ACC112 (cell line): ENCODE measurements around the gene IQSEC1.

Experiments used
- H2AFZ ChIP-seq: fragments of 200-600 bp; sonication (generic); one replicate; pipeline ENCODE4 v1.6.0; 2017; ENCODE audit warnings: antibody characterized with exemption, low read length; ENCODE audit not compliant: unreplicated experiment
- H3K27ac ChIP-seq: fragments of 200-600 bp; sonication (generic); 2 replicates; pipeline ENCODE4 v1.5.1; 2014; ENCODE audit warnings: low read depth, mild to moderate bottlenecking, antibody characterized with exemption, low read length, moderate library complexity
- H3K27me3 ChIP-seq: fragments of 200-600 bp; sonication (generic); 2 replicates; pipeline ENCODE4 v1.6.1; 2014; ENCODE audit warnings: mild to moderate bottlenecking, antibody characterized with exemption, low read length, moderate library complexity, mixed read lengths; ENCODE audit not compliant: insufficient read depth
- H3K36me3 ChIP-seq: fragments of 200-600 bp; sonication (generic); 2 replicates; pipeline ENCODE4 v1.6.1; 2016; ENCODE audit warnings: mild to moderate bottlenecking, antibody characterized with exemption, low read length, moderate library complexity, mixed read lengths; ENCODE audit not compliant: insufficient read depth
- H3K4me1 ChIP-seq: fragments of 200-600 bp; sonication (generic); one replicate; pipeline ENCODE4 v1.6.1; 2016; ENCODE audit warnings: low read length, mixed read lengths; ENCODE audit not compliant: insufficient read depth, unreplicated experiment, control insufficient read depth
- H3K4me3 ChIP-seq: fragments of 200-600 bp; sonication (generic); 2 replicates; pipeline ENCODE4 v1.5.1; 2014; ENCODE audit warnings: mild to moderate bottlenecking, low read depth, low read length
- H3K79me2 ChIP-seq: fragments of 200-600 bp; sonication (generic); one replicate; pipeline ENCODE4 v1.6.0; 2016; ENCODE audit warnings: low read length; ENCODE audit not compliant: control insufficient read depth, unreplicated experiment, insufficient read depth

The IQSEC1 gene

DNA sequence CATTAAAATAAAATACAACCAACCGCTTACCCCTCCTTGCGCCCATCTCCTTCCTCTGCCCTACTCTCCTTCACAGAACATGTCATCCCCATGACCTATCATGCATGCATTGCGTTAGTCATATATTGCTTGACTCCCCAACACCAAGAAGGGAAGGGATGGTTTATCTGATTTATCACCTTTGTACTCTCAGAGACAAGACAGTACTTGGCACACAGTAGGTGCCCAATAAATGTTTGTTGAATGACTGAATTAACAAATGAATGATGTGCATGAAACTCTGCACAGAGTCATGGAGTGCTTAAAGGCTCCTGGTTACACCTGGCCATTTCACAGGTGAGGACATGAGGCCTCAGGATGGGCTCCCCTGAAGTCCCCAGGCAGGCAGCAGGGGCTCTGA, 59.7 kb downstream of the IQSEC1 start:
- H3K36me3 ChIP-seq: no peaks in the 10 kb centered on the region
- H2AFZ ChIP-seq: no peak overlapping the region
- H3K27ac ChIP-seq: no peak overlapping the region
- no peaks in the 10 kb centered on the region for H3K79me2 ChIP-seq
- no peaks in the 10 kb centered on the region for H3K27me3 ChIP-seq
- H3K4me1 ChIP-seq: peaks cover 20% of the 10 kb centered on the region
- no peak overlapping the region for H3K4me3 ChIP-seq

DNA sequence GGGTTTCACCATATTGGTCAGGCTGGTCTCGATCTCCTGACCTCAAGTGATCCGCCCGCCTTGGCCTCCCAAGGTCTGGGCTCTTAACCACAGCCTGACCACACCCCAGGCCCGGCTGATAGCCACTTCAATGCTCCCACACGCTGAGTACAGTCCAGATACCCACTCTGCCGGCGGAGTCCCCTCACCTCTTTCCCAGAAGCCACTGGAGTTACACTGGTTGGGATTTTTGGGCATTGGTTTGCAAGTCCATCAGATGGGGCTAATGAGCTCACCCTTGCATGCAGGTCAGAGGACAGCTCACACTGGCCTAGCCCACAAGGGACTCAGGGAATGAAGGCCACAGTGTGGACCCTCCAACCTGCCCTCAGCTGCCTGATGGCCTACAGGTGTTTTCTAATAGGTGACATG, 60.1 kb downstream of the IQSEC1 start:
- Histone ChIP-seq H3K36me3 (no peaks in the 10 kb centered on the region), H3K4me3 (no peak overlapping the region), H2AFZ (no peak overlapping the region), H3K4me1 (peaks cover 16% of the 10 kb centered on the region), H3K27me3 (no peaks in the 10 kb centered on the region), H3K79me2 (no peaks in the 10 kb centered on the region), H3K27ac (no peak overlapping the region)

DNA sequence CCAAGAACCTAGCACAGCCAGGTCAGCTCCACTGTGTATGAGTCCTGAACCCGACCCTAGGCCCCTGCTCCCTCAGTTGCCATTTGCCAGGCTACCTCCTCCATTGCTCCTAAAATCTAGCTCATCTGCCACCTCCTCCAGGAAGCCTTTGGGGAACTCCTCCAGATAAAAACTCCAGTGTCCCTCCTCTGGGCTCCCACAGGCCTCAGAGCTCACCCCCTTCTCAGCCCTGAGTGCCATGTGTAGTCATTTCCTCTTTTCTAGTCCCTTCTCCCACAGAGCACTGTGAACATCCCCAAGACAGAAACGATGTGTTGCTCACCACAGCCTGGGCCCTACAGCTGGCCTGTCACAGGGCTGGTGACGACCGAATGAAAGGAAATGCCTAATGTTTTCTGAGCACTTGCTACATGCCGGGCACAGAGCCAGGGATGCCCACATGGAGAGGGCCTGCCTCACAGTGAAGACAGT, 61.0 kb downstream of the IQSEC1 start:
- no peak overlapping the region for H3K27ac ChIP-seq
- no peaks in the 10 kb centered on the region for H3K36me3 ChIP-seq
- H3K4me1 ChIP-seq: peaks cover 7% of the 10 kb centered on the region
- no peak overlapping the region for H3K4me3 ChIP-seq
- no peaks in the 10 kb centered on the region for H3K79me2 ChIP-seq
- H3K27me3 ChIP-seq: no peaks in the 10 kb centered on the region
- no peak overlapping the region for H2AFZ ChIP-seq

DNA sequence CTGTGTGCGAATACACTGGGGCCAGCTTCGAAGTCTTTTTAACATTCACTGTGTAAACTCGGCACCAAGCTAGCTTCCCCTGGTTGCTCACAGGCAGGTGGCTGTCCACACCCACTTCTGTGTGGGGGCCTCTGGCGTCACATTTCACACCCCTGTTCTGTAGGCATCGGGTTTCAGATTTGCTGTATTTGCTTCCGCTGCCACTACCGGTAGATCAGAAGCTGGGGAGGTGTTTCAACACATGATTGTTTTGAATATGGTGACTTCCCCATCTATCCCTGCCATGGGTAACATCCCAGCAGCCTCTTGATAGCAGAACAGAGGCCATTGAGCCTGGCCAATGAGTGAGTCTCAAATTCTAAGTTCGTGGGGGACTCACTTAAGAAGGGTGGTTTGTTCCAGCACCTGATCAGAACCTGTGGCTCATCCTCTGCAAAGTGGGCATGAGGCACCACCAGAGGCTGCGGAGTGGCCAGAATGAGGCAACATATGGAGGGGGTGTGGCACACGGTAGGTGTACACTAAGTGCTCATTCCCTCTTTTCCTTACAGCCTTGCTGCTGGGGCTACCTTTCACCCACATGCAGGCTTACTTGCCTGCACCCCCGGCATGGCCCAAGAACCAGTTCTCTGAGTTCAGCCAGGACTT, 61.5 kb downstream of the IQSEC1 start:
- Histone ChIP-seq H3K79me2 (no peaks in the 10 kb centered on the region), H3K4me3 (no peak overlapping the region), H3K4me1 (peaks cover 7% of the 10 kb centered on the region), H2AFZ (no peak overlapping the region), H3K36me3 (no peaks in the 10 kb centered on the region), H3K27ac (no peak overlapping the region), H3K27me3 (no peaks in the 10 kb centered on the region)

DNA sequence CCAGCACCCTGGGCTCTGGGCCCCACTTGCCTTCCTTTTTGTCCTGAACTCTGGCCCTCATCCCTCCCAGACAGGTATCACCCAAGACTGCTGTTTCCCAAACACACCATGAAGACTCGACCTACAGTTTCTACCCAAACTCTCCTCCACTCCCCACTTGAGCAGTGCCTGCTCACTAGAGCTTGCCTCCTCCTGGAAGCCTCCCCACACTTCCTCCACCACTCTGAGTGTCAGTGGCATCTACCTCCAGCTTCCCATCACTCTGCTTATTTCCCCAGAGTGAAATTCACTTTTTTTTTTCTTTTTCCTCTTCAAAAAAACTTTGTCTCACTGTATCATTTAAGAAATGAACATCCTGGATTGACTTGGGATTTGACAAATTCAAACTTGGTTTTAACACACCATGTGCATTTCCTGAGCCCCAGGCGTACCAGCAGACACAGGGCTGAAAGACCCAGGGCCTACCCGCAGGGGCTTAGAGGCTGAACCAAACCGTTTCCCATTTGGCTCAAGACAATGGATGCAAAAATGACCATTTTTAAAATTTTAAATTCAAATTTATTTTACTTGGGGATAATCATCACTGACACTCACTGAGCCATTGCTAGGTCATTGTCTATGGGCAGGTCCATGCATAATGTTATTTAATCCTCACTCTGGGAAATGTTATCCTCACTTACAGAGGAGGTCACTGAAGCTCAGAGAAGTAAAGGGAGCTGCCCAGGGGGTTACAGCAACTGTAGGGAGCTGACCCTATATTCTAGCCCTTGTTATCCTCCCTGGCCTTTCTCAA, 62.3 kb downstream of the IQSEC1 start:
- H3K27me3 ChIP-seq: no peaks in the 10 kb centered on the region
- H3K4me1 ChIP-seq: peaks cover 7% of the 10 kb centered on the region
- H3K4me3 ChIP-seq: no peak overlapping the region
- H3K79me2 ChIP-seq: no peaks in the 10 kb centered on the region
- no peak overlapping the region for H2AFZ ChIP-seq
- H3K27ac ChIP-seq: no peak overlapping the region
- H3K36me3 ChIP-seq: no peaks in the 10 kb centered on the region

DNA sequence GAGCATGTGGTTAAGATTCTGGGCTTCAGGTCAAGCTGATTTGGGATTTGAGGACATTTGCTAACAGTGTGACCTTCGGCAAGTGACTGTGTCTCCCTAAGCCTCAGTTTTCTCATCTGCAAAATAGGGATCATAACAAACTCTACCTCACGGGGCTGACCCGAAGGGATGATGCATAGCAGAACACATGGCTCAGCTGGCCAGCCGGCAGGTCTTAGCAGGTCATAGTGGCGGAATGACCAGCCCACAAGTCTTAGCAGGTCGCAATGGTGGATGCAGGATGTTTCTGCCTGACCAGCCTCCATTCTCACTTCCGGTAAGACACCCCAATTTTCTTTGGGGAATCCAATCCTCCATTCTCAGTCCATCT, 63.3 kb downstream of the IQSEC1 start:
- Histone ChIP-seq H3K79me2 (no peaks in the 10 kb centered on the region), H3K27me3 (no peaks in the 10 kb centered on the region), H2AFZ (no peak overlapping the region), H3K27ac (no peak overlapping the region), H3K4me1 (peaks cover 7% of the 10 kb centered on the region), H3K4me3 (no peak overlapping the region), H3K36me3 (no peaks in the 10 kb centered on the region)

DNA sequence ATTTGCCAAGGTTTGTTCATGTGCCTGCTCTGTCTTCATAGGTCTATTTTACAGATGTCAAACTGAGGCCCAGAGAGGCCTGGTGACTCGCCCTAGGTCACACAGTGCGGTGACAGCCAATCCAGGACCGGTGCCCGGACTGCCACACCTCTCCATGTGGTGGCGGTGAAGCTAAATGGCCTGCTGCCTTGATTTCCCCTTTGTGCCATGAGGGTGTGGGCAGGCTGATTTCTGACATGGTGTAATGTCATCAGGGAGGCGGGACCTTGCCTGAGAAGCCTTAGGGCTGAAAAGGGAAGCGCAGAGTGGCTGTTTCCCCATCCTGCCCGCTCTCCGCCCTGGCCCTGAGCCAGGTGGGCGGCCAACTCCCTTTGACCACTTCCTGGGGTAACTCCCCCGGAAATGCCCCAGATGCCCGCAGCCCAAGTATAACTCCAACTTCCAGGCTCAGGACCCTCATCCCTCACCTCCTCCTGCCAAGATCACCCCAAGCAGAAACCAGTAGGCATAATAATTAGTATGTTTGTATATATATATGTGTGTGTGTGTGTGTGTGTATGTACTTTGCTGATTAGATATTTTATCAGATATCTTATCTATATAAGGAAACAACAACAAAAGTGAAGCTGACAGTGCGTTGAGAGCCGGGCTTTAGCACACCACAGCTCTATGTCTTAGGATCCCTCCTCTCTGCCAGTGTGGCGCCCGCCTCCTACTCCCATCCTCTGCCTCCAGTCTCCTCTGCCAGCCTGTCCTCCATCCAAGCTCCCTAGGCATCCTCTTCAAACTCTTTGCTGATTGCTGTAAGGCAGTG, 63.9 kb downstream of the IQSEC1 start:
- H3K36me3 ChIP-seq: no peaks in the 10 kb centered on the region
- no peak overlapping the region for H3K27ac ChIP-seq
- no peaks in the 10 kb centered on the region for H3K79me2 ChIP-seq
- no peak overlapping the region for H2AFZ ChIP-seq
- no peaks in the 10 kb centered on the region for H3K27me3 ChIP-seq
- H3K4me3 ChIP-seq: no peak overlapping the region
- H3K4me1 ChIP-seq: peaks cover 7% of the 10 kb centered on the region

DNA sequence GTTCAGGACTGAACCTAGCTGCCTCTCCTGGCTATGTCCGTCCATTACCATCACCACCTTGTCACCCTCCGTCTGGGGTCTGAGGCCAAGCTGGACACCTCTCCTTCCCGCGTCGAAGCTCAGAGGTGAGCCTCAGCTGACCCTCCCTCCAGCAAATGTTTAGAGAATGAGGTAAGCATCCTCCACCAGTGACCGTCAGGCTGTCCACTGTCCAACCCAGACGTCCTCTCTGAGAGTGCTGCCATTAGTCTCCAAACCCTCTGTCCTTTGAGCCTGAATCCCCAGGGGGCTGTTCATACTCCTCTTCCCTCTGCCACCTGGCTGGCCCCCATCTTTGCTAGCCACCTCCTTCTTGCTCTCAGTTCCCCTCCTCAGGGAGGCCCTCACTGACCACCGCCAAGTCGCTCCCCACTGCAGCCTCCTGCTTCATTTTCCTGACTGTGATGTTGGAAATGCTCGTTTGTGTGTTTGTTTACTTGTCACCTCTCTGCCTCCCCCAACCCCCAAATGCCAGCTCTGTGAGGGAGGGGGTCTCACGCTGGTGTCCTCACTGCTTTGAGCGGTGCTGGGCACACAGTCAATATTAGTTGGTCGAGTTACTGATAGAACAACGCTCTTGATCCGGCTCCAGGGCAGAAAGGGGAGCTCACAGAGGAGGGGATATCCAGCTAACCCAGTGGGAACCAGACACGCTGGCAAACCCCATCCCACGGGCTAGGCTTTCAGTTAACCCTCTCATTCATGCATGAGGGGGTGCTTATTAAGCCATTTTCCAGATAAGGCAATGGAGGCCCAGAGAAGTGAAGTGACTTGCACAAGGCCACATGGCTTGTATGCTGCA, 64.9 kb downstream of the IQSEC1 start:
- Histone ChIP-seq H3K4me1 (peaks cover 7% of the 10 kb centered on the region), H3K4me3 (no peak overlapping the region), H2AFZ (no peak overlapping the region), H3K27ac (no peak overlapping the region), H3K27me3 (no peaks in the 10 kb centered on the region), H3K79me2 (no peaks in the 10 kb centered on the region), H3K36me3 (no peaks in the 10 kb centered on the region)

DNA sequence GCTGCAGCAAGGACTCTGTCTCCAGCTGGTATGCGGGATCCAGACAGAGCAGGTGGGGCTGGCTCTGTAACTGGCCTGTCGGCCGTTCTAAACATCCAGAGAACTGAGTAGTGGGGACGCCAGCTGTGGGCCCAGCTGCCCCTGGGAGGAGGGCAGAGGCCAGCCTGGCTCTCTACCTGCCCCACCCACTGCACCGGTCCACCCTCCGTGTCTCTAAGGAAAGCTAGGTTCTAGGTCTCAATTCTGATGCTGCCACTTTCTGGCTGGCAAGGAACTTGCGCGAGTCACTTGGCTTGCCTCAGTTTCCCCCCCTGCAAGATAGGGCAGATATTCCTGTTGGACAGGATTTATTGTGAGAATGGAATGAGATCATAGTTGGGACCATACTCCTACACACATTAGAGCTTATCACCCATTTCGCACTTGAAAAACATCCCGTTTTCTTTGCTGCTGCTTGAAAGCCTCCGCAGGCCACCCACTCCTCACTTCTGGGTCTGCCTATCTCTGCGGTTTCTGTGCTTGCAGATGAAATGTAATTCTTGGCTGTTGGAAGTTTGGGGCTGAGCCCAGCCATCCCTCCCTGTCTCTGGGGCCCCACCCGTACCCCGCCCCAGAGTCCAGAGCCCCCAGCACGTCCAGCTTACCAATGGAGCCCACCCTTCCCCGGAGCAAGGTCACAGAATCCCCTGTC, 65.8 kb downstream of the IQSEC1 start:
- no peaks in the 10 kb centered on the region for H3K79me2 ChIP-seq
- H3K4me3 ChIP-seq: no peak overlapping the region
- peaks cover 7% of the 10 kb centered on the region for H3K4me1 ChIP-seq
- no peaks in the 10 kb centered on the region for H3K27me3 ChIP-seq
- no peak overlapping the region for H3K27ac ChIP-seq
- H3K36me3 ChIP-seq: no peaks in the 10 kb centered on the region
- no peak overlapping the region for H2AFZ ChIP-seq
